HG02610 (cell line): ENCODE data around the gene PIK3C2G.

Experiments used
- ATAC-seq: cut with Tn5 transposase; IDR thresholded peaks from one replicate; pipeline ENCODE4 v1.9.1; 2021; ENCODE audit warnings: mild to moderate bottlenecking, moderate library complexity; ENCODE audit not compliant: unreplicated experiment

PIK3C2G gene

GRCh38 chr12:18551701-18552100 lies 290.4 kb downstream of the PIK3C2G start:
- no peak for ATAC-seq

- no peak for ATAC-seq
Observed at GRCh38 chr12:18552829-18553228, 291.5 kb downstream of the PIK3C2G start.

- no peak for ATAC-seq
Observed at GRCh38 chr12:18556161-18556560, 294.8 kb downstream of the PIK3C2G start.

GRCh38 chr12:18559242-18559641 lies 297.9 kb downstream of the PIK3C2G start:
- ATAC-seq = no peak

GRCh38 chr12:18562531-18562930 lies 301.2 kb downstream of the PIK3C2G start:
- ATAC-seq = no peak

- no peak for ATAC-seq
Observed at GRCh38 chr12:18564306-18564705, 303.0 kb downstream of the PIK3C2G start.

- ATAC-seq = no peak
Observed at GRCh38 chr12:18567787-18568186, 306.5 kb downstream of the PIK3C2G start.

GRCh38 chr12:18570543-18570942 lies 309.2 kb downstream of the PIK3C2G start:
- ATAC-seq = no peak

- no peak for ATAC-seq
Observed at GRCh38 chr12:18576104-18576626, 314.8 kb downstream of the PIK3C2G start.

GRCh38 chr12:18576648-18577047 lies 315.3 kb downstream of the PIK3C2G start:
- no peak for ATAC-seq

- no peak for ATAC-seq
Observed at GRCh38 chr12:18578191-18578590, 316.9 kb downstream of the PIK3C2G start.

- no peak for ATAC-seq
Observed at GRCh38 chr12:18580291-18580690, 319.0 kb downstream of the PIK3C2G start.

GRCh38 chr12:18580706-18581105 lies 319.4 kb downstream of the PIK3C2G start:
- ATAC-seq = no peak

- ATAC-seq = no peak
Observed at GRCh38 chr12:18581232-18581962, 320.1 kb downstream of the PIK3C2G start.

- no peak for ATAC-seq
Observed at GRCh38 chr12:18583655-18584054, 322.3 kb downstream of the PIK3C2G start.

- ATAC-seq = no peak
Observed at GRCh38 chr12:18586581-18586980, 325.3 kb downstream of the PIK3C2G start.

GRCh38 chr12:18589316-18589715 lies 328.0 kb downstream of the PIK3C2G start:
- ATAC-seq = no peak

GRCh38 chr12:18591473-18591872 lies 330.2 kb downstream of the PIK3C2G start:
- no peak for ATAC-seq

GRCh38 chr12:18595412-18595811 lies 334.1 kb downstream of the PIK3C2G start:
- no peak for ATAC-seq

GRCh38 chr12:18601962-18602361 lies 340.6 kb downstream of the PIK3C2G start:
- no peak for ATAC-seq

- no peak for ATAC-seq
Observed at GRCh38 chr12:18612971-18613370, 351.7 kb downstream of the PIK3C2G start.

GRCh38 chr12:18620986-18621385 lies 359.7 kb downstream of the PIK3C2G start:
- ATAC-seq = no peak

GRCh38 chr12:18629445-18629844 lies 368.1 kb downstream of the PIK3C2G start:
- no peak for ATAC-seq
